ENCODE measurements around the gene IRF7. TPM values are rescaled to one million over a fixed set of nuclear protein-coding genes. Genes with fewer than 3 reads are reported as not detected.
"Not testable (repeated sequence)": the region's sequence is repeated elsewhere in the genome, so short reads cannot be mapped to it uniquely, and the experiment has no call there.

IRF7 gene
- total RNA-seq, 1 donor from 2014 or later: 56.2 TPM

- H3K9me3 ChIP-seq: no peaks in the 10 kb centered on the region
- peaks cover 12% of the 10 kb centered on the region for H3K36me3 ChIP-seq
- intact Hi-C loops (cut with DNase I): no loop called here
- DNase-seq (no peak), ATAC-seq (no peak)
- peak overlapping the region; percentile 89 for H3K4me3 ChIP-seq
- TF ChIP-seq CTCF (IDR thresholded peaks at IDR 0.05): no peak
- peaks cover 32% of the 10 kb centered on the region for H3K4me1 ChIP-seq
- H3K27me3 ChIP-seq: no peaks in the 10 kb centered on the region
- H3K27ac ChIP-seq: no peak overlapping the region
These were observed 38.2 kb downstream of the IRF7 start for GRCh38 chr11:577611-577894.

- peak overlapping the region; percentile 71 for H3K27ac ChIP-seq
- ATAC-seq: no peak
- intact Hi-C loops (cut with DNase I): no loop called here
These were observed 38.7 kb downstream of the IRF7 start for GRCh38 chr11:576811-577610.

GRCh38 chr11:575996-576768 lies 39.6 kb downstream of the IRF7 start, which contains the start of gene PHRF1:
PHRF1 (plus strand) TSS chr11:576470; CDS start chr11:581513, 5,043 bp downstream.
- Histone ChIP-seq H3K27ac (peak within 1 kb of the TSS; percentile 97), H3K9me3 (no peaks in the 10 kb centered on the region), H3K4me3 (peak within 1 kb of the TSS; percentile 89), H3K4me1 (peaks cover 32% of the 10 kb centered on the region), H3K27me3 (no peaks in the 10 kb centered on the region), H3K36me3 (no peaks in the 10 kb centered on the region)
- ATAC-seq (peak; percentile 91), DNase-seq (peak; percentile 99)
- intact Hi-C loops (cut with DNase I): no loop called here
- no peak for TF ChIP-seq CTCF (IDR thresholded peaks at IDR 0.05)

More at GRCh38 chr11:576811-577610, 38.7 kb downstream of the IRF7 start:
- no peaks in the 10 kb centered on the region for H3K9me3 ChIP-seq
- no peaks in the 10 kb centered on the region for H3K27me3 ChIP-seq
- no peak for DNase-seq
- peaks cover 32% of the 10 kb centered on the region for H3K4me1 ChIP-seq
- H3K4me3 ChIP-seq: peak overlapping the region; percentile 89
- no peak for TF ChIP-seq CTCF (IDR thresholded peaks at IDR 0.05)
- H3K36me3 ChIP-seq: peaks cover 7% of the 10 kb centered on the region

- ATAC-seq: peak; percentile 17
- intact Hi-C loops (cut with DNase I): no loop called here
- no peaks in the 10 kb centered on the region for H3K36me3 ChIP-seq
- no peak for DNase-seq
- no peak for TF ChIP-seq CTCF (IDR thresholded peaks at IDR 0.05)
- no peaks in the 10 kb centered on the region for H3K27me3 ChIP-seq
- H3K4me1 ChIP-seq: peaks cover 32% of the 10 kb centered on the region
- peak overlapping the region; percentile 47 for H3K27ac ChIP-seq
- peak overlapping the region; percentile 70 for H3K4me3 ChIP-seq
- no peaks in the 10 kb centered on the region for H3K9me3 ChIP-seq
These were observed 40.3 kb downstream of the IRF7 start for GRCh38 chr11:575313-575995.

- no peak overlapping the region for H3K27ac ChIP-seq
- no peaks in the 10 kb centered on the region for H3K36me3 ChIP-seq
- intact Hi-C loops (cut with DNase I): no loop called here
- peak overlapping the region; percentile 70 for H3K4me3 ChIP-seq
- ATAC-seq: no peak
- no peaks in the 10 kb centered on the region for H3K9me3 ChIP-seq
- DNase-seq: no peak
- TF ChIP-seq CTCF (IDR thresholded peaks at IDR 0.05): no peak
- H3K4me1 ChIP-seq: peaks cover 32% of the 10 kb centered on the region
- H3K27me3 ChIP-seq: no peaks in the 10 kb centered on the region
These were observed 41.0 kb downstream of the IRF7 start for GRCh38 chr11:574632-575312.

GRCh38 chr11:574031-574570 lies 41.6 kb downstream of the IRF7 start:
- H3K36me3 ChIP-seq; H3K27ac ChIP-seq; ATAC-seq; intact Hi-C loops (cut with DNase I); DNase-seq; H3K27me3 ChIP-seq; H3K9me3 ChIP-seq: not testable (repeated sequence)
- H3K4me1 ChIP-seq: peaks cover 37% of the 10 kb centered on the region
- peak overlapping the region; percentile 70 for H3K4me3 ChIP-seq
